ENCODE results near the gene HDAC4. TPM values are rescaled to one million over a fixed set of nuclear protein-coding genes. Genes with fewer than 3 reads are reported as not detected.

Gene HDAC4
- total RNA-seq, 1 experiment from 2014 or later: 44.4 TPM

DNA sequence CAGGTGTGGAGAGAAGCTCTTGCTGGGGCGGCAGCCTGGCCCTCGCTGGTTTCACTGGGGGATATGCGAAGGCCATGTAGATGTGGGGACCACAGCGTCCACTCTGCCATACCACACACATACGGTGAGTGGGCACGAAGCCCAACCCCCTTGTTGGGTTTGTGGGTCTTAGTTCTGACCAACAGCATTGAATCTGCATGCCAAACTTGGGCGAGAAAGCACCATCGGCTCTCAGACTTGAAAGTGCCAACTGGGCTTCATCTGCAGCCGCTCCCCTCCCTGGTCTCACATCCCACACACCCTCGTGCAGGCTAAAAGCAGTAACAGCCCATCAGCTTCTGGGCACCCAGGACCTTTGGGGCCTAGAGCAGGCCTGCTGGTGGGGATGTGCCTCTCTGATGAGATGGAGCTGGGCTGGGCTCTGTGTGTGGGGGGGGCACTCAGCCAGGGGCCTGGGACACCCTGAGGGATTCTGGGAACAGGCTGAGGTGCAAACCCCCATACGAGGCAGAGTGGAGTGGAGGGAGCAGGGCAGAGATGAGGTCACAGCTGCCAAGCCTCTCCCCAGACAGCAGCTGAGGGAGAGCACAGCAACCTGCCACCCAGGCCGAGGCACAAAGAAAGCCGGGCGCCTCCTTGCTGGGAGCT is 288.6 kb downstream of the HDAC4 start:
- H3K27me3 Mint-ChIP-seq (ENCODE audit: low read depth): no peaks in the 10 kb centered on the region
- ChIA-PET POLR2A (no interaction called here), CTCF (no interaction called here)
- H3K4me3 Mint-ChIP-seq: no peak overlapping the region
- TF ChIP-seq GABPB1 (CRISPR knock-in tag; IDR thresholded peaks at IDR 0.05) (no peak), JAZF1 (CRISPR knock-in tag; IDR thresholded peaks at IDR 0.05) (no peak), EMX1 (CRISPR knock-in tag; IDR thresholded peaks at IDR 0.05) (no peak), IRF2 (CRISPR knock-in tag; IDR thresholded peaks at IDR 0.05; ENCODE audit: borderline replicate concordance, low read depth) (no peak), TP53 (CRISPR knock-in tag; IDR thresholded peaks at IDR 0.05) (no peak), ZBTB21 (CRISPR knock-in tag; IDR thresholded peaks at IDR 0.05; ENCODE audit: borderline replicate concordance) (no peak), MLX (CRISPR knock-in tag; IDR thresholded peaks at IDR 0.05) (no peak), MXD4 (CRISPR knock-in tag; IDR thresholded peaks at IDR 0.05; ENCODE audit: borderline replicate concordance) (no peak), ATF1 (CRISPR knock-in tag; IDR thresholded peaks at IDR 0.05) (no peak), NFYB (CRISPR knock-in tag; conservative IDR thresholded peaks at IDR 0.05; ENCODE audit: low read depth) (no peak), TCF7 (CRISPR knock-in tag; IDR thresholded peaks at IDR 0.05; ENCODE audit: low read depth) (no peak), ZNF219 (CRISPR knock-in tag; IDR thresholded peaks at IDR 0.05; ENCODE audit: borderline replicate concordance) (no peak), MYBL2 (CRISPR knock-in tag; IDR thresholded peaks at IDR 0.05) (no peak), ZNF425 (CRISPR knock-in tag; conservative IDR thresholded peaks at IDR 0.05) (no peak)
- TF ChIP-seq, protein P1, sequence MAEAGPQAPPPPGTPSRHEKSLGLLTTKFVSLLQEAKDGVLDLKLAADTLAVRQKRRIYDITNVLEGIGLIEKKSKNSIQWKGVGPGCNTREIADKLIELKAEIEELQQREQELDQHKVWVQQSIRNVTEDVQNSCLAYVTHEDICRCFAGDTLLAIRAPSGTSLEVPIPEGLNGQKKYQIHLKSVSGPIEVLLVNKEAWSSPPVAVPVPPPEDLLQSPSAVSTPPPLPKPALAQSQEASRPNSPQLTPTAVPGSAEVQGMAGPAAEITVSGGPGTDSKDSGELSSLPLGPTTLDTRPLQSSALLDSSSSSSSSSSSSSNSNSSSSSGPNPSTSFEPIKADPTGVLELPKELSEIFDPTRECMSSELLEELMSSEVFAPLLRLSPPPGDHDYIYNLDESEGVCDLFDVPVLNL (CRISPR knock-in tag; IDR thresholded peaks at IDR 0.05; ENCODE audit: borderline replicate concordance, low read depth): no peak
- TF ChIP-seq, protein P2, sequence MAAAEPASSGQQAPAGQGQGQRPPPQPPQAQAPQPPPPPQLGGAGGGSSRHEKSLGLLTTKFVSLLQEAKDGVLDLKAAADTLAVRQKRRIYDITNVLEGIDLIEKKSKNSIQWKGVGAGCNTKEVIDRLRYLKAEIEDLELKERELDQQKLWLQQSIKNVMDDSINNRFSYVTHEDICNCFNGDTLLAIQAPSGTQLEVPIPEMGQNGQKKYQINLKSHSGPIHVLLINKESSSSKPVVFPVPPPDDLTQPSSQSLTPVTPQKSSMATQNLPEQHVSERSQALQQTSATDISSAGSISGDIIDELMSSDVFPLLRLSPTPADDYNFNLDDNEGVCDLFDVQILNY (CRISPR knock-in tag; IDR thresholded peaks at IDR 0.05): no peak
- TF ChIP-seq, protein P3, sequence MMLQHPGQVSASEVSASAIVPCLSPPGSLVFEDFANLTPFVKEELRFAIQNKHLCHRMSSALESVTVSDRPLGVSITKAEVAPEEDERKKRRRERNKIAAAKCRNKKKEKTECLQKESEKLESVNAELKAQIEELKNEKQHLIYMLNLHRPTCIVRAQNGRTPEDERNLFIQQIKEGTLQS (CRISPR knock-in tag; conservative IDR thresholded peaks at IDR 0.05): no peak
- ATAC-seq (no peak), DNase-seq (ENCODE audit: low spot score) (no peak)
- no peak overlapping the region for H3K27ac Mint-ChIP-seq
- no peaks in the 10 kb centered on the region for H3K9me3 Mint-ChIP-seq
- H3K4me1 Mint-ChIP-seq: 0 out of 2 replicates have a peak, but pooled peaks cover 2% of the 10 kb centered on the region
- H3K36me3 Mint-ChIP-seq: peaks cover 10% of the 10 kb centered on the region; the same call in 1 of the 2 replicates

DNA sequence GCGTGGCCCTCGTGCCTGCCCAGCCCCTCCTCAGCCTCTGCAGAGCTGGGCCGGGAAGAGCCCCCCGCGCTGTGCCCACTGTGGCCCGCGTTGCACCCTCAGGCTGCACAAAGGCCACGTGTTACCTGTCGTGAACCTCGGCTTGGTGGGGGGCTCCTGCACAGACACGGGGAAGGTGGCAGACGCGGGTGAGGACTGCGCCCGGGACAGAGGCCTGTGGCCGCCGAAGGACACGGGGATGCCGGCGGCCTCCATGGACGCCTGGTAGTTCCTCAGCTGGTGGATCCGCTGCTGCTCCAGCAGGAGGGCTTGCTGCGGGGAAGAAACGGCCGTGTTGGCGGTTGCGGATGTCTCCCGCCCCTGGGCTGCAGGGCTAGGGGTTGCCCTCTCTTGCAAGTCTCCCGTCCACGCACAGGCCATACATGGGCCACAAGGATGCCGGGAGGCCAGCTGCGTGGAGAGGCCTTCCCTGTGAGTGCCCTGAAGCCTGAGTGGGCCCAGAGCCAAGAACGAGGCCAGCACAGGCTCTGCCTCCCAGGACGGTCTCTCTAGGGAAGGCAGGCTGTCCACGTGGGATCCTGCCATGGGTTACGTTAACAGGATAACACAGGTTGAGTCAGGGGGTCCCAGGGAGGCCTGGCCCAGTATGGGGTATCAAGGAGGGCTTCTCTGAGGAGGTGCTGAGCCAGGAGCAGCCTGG is 289.3 kb downstream of the HDAC4 start:
- peaks cover 10% of the 10 kb centered on the region; the same call in 1 of the 2 replicates for H3K36me3 Mint-ChIP-seq
- H3K9me3 Mint-ChIP-seq: no peaks in the 10 kb centered on the region
- H3K4me3 Mint-ChIP-seq: no peak overlapping the region
- POLR2A ChIA-PET: no interaction called here
- ATAC-seq: no peak
- CTCF ChIA-PET: no interaction called here
- no peaks in the 10 kb centered on the region for H3K27me3 Mint-ChIP-seq (ENCODE audit: low read depth)
- 0 out of 2 replicates have a peak, but pooled peaks cover 2% of the 10 kb centered on the region for H3K4me1 Mint-ChIP-seq
- TF ChIP-seq KAT7 (CRISPR knock-in tag; IDR thresholded peaks at IDR 0.05; ENCODE audit: borderline replicate concordance) (no peak), OVOL2 (CRISPR knock-in tag; IDR thresholded peaks at IDR 0.05; ENCODE audit: borderline replicate concordance) (no peak), FOXK1 (CRISPR knock-in tag; IDR thresholded peaks at IDR 0.05) (no peak)
- H3K27ac Mint-ChIP-seq: no peak overlapping the region
- no peak for DNase-seq (ENCODE audit: low spot score)

Data from WTC11 (cell line).